ENCODE measurements around the gene CEP192. TPM values are rescaled to one million over a fixed set of nuclear protein-coding genes. Genes with fewer than 3 reads are reported as not detected.

CEP192 gene
- polyA plus RNA-seq, 1 donor (not counting 4 experiments of a cell fraction or from before 2014, with no cell fraction given): 16.6 TPM

- TF ChIP-seq CTCF (optimal IDR thresholded peaks at IDR 0.05 in 1 of 3, IDR thresholded peaks at IDR 0.05 in 1 of 3, conservative IDR thresholded peaks at IDR 0.05 in 1 of 3; ENCODE audit: extremely low read depth in 1 of 3, insufficient read depth in 2 of 3, low read length in 3 of 3): peak in 1 of 3 experiments; percentile 1
- no peak for TF ChIP-seq EZH2 (IDR thresholded peaks at IDR 0.05; ENCODE audit: low read length)
- H3K27me3 ChIP-seq (ENCODE audit: control insufficient read depth, extremely low read depth, insufficient read depth, low read length): peaks cover 25% of the 10 kb centered on the region
- H3K9me1 ChIP-seq (ENCODE audit: control insufficient read depth, extremely low read depth, insufficient read depth, low read length): no peaks in the 10 kb centered on the region
- H3K4me3 ChIP-seq (ENCODE audit: control insufficient read depth in 2 of 3, extremely low read depth in 1 of 3, insufficient read depth in 2 of 3, low read depth in 1 of 3, low read length in 3 of 3): no peak overlapping the region
- no peak overlapping the region for H2AFZ ChIP-seq (ENCODE audit: control insufficient read depth, low read length)
- H3K4me1 ChIP-seq (ENCODE audit: control insufficient read depth, extremely low read depth, insufficient read depth, low read length): peaks cover 7% of the 10 kb centered on the region
- H3K27ac ChIP-seq (ENCODE audit: control insufficient read depth, insufficient read depth, low read length): no peak overlapping the region
- dilution Hi-C loops (cut with MboI; ENCODE audit: extremely low pct_ligation_motif_present, low sequenced_read_pairs): no loop called here
- no peak overlapping the region for H3K9ac ChIP-seq (ENCODE audit: control insufficient read depth, extremely low read depth, insufficient read depth, low read length)
- H4K20me1 ChIP-seq (ENCODE audit: control insufficient read depth, extremely low read depth, insufficient read depth, low read length): no peaks in the 10 kb centered on the region
- no peak for FAIRE-seq
- no peak overlapping the region for H3K4me2 ChIP-seq (ENCODE audit: control insufficient read depth, extremely low read depth, insufficient read depth, low read depth, low read length)
- H3K79me2 ChIP-seq (ENCODE audit: control insufficient read depth, insufficient read depth, low read length): no peaks in the 10 kb centered on the region
- DNase-seq (ENCODE audit: low read depth, low spot score): no peak
- H3K36me3 ChIP-seq (ENCODE audit: control insufficient read depth in 2 of 2, extremely low read depth in 1 of 2, insufficient read depth in 2 of 2, low read length in 2 of 2): no peaks in the 10 kb centered on the region
- no peaks in the 10 kb centered on the region for H3K9me3 ChIP-seq (ENCODE audit: control insufficient read depth, low read depth, low read length)
These were observed 148.8 kb downstream of the CEP192 start for GRCh38 chr18:13139885-13140450.

GRCh38 chr18:13141209-13141608 is 150.0 kb downstream of the CEP192 start:
- Histone ChIP-seq H3K36me3 (ENCODE audit: control insufficient read depth in 2 of 2, extremely low read depth in 1 of 2, insufficient read depth in 2 of 2, low read length in 2 of 2) (no peaks in the 10 kb centered on the region), H3K27me3 (ENCODE audit: control insufficient read depth, extremely low read depth, insufficient read depth, low read length) (peaks cover 18% of the 10 kb centered on the region), H4K20me1 (ENCODE audit: control insufficient read depth, extremely low read depth, insufficient read depth, low read length) (no peaks in the 10 kb centered on the region), H3K4me2 (ENCODE audit: control insufficient read depth, extremely low read depth, insufficient read depth, low read depth, low read length) (no peak overlapping the region), H3K9me1 (ENCODE audit: control insufficient read depth, extremely low read depth, insufficient read depth, low read length) (no peaks in the 10 kb centered on the region), H3K4me1 (ENCODE audit: control insufficient read depth, extremely low read depth, insufficient read depth, low read length) (peaks cover 7% of the 10 kb centered on the region), H3K9ac (ENCODE audit: control insufficient read depth, extremely low read depth, insufficient read depth, low read length) (no peak overlapping the region), H2AFZ (ENCODE audit: control insufficient read depth, low read length) (no peak overlapping the region), H3K4me3 (ENCODE audit: control insufficient read depth in 2 of 3, extremely low read depth in 1 of 3, insufficient read depth in 2 of 3, low read depth in 1 of 3, low read length in 3 of 3) (no peak overlapping the region), H3K79me2 (ENCODE audit: control insufficient read depth, insufficient read depth, low read length) (no peaks in the 10 kb centered on the region), H3K9me3 (ENCODE audit: control insufficient read depth, low read depth, low read length) (no peaks in the 10 kb centered on the region), H3K27ac (ENCODE audit: control insufficient read depth, insufficient read depth, low read length) (no peak overlapping the region)
- TF ChIP-seq EZH2 (IDR thresholded peaks at IDR 0.05; ENCODE audit: low read length) (no peak), CTCF (optimal IDR thresholded peaks at IDR 0.05 in 1 of 3, IDR thresholded peaks at IDR 0.05 in 1 of 3, conservative IDR thresholded peaks at IDR 0.05 in 1 of 3; ENCODE audit: extremely low read depth in 1 of 3, insufficient read depth in 2 of 3, low read length in 3 of 3) (no peak)
- no peak for FAIRE-seq
- no peak for DNase-seq (ENCODE audit: low read depth, low spot score)
- dilution Hi-C loops (cut with MboI; ENCODE audit: extremely low pct_ligation_motif_present, low sequenced_read_pairs): no loop called here

Data from keratinocyte (primary cell).